GM18499 (cell line): ENCODE measurements around the gene MAPKBP1.

ENCODE experiments used
- ATAC-seq: cut with Tn5 transposase; IDR thresholded peaks from one replicate; pipeline ENCODE4 v1.9.1; 2021; ENCODE audit warnings: moderate number of reproducible peaks; ENCODE audit not compliant: insufficient read depth, unreplicated experiment

MAPKBP1 gene

GRCh38 chr15:41780727-41781126 is 6.4 kb downstream of the MAPKBP1 start:
- no peak for ATAC-seq

- ATAC-seq: no peak
Observed at GRCh38 chr15:41782371-41783282, 8.3 kb downstream of the MAPKBP1 start.

- ATAC-seq: no peak
Observed at GRCh38 chr15:41783296-41783695, 9.0 kb downstream of the MAPKBP1 start.

- ATAC-seq: no peak
Observed at GRCh38 chr15:41788262-41788661, 14.0 kb downstream of the MAPKBP1 start.

GRCh38 chr15:41789236-41789635 is 15.0 kb downstream of the MAPKBP1 start:
- ATAC-seq: no peak

- ATAC-seq: no peak
Observed at GRCh38 chr15:41789662-41790061, 15.4 kb downstream of the MAPKBP1 start.

GRCh38 chr15:41790169-41790568 is 15.9 kb downstream of the MAPKBP1 start:
- no peak for ATAC-seq

- ATAC-seq: no peak
Observed at GRCh38 chr15:41790756-41791546, 16.7 kb downstream of the MAPKBP1 start.

GRCh38 chr15:41791547-41791937 is 17.3 kb downstream of the MAPKBP1 start:
- no peak for ATAC-seq

GRCh38 chr15:41792000-41792637 is 17.8 kb downstream of the MAPKBP1 start:
- no peak for ATAC-seq

- no peak for ATAC-seq
Observed at GRCh38 chr15:41794081-41794480, 19.8 kb downstream of the MAPKBP1 start.

GRCh38 chr15:41795996-41796856 is 21.9 kb downstream of the MAPKBP1 start:
- no peak for ATAC-seq

- no peak for ATAC-seq
Observed at GRCh38 chr15:41797201-41797944, 23.1 kb downstream of the MAPKBP1 start.

GRCh38 chr15:41798607-41799487 is 24.6 kb downstream of the MAPKBP1 start:
- ATAC-seq: no peak

GRCh38 chr15:41799488-41799805 is 25.2 kb downstream of the MAPKBP1 start:
- ATAC-seq: no peak

GRCh38 chr15:41801185-41801584 is 26.9 kb downstream of the MAPKBP1 start:
- no peak for ATAC-seq

- ATAC-seq: no peak
Observed at GRCh38 chr15:41801850-41802455, 27.7 kb downstream of the MAPKBP1 start.

- ATAC-seq: no peak
Observed at GRCh38 chr15:41804361-41804760, 30.1 kb downstream of the MAPKBP1 start.
